Measurements from ENCODE around the gene MAN2A1.

MAN2A1 gene

DNA sequence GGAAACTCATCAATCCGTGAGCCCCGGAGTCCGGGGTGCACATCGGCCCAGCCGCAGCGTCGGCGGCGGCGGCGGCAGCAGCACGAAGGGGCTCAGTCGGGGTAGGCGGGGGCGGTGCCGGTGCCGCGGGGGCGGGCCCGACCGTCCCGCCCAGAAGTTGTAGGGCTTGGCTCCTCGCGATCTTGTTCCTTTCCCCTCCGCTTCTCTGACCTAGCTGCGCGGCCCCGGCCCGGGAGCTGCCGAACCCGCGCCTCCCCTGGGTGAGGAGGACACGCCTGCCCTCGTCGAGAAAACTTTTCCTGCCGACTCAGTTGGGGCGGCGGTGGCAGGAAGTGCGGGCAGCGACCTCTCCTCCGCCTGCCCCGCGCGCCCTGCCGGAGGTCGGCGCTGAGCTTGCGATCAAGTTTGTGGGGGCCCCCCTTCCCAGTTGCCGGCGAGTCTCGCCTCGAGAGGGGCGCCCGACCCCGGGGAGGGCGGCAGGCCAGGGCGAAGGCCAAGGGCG is at the start of gene MAN2A1:
Gene MAN2A1 (plus strand): TSS at position 188 of the 502 bp plus-strand sequence. CDS start 491 bp downstream, outside the sequence.
- ATAC-seq: peak; percentile 58 to 67

- no peak for ATAC-seq
These were observed 48.8 kb upstream of the MAN2A1 start for GRCh38 chr5:109640976-109641375.

GRCh38 chr5:109643791-109644350 is 45.9 kb upstream of the MAN2A1 start:
- ATAC-seq: no peak

GRCh38 chr5:109644829-109645228 is 44.9 kb upstream of the MAN2A1 start:
- ATAC-seq: no peak

- no peak for ATAC-seq
These were observed 44.0 kb upstream of the MAN2A1 start for GRCh38 chr5:109645707-109646192.

GRCh38 chr5:109649318-109649717 is 40.4 kb upstream of the MAN2A1 start:
- ATAC-seq: no peak

GRCh38 chr5:109650493-109650892 is 39.2 kb upstream of the MAN2A1 start:
- ATAC-seq: no peak

DNA sequence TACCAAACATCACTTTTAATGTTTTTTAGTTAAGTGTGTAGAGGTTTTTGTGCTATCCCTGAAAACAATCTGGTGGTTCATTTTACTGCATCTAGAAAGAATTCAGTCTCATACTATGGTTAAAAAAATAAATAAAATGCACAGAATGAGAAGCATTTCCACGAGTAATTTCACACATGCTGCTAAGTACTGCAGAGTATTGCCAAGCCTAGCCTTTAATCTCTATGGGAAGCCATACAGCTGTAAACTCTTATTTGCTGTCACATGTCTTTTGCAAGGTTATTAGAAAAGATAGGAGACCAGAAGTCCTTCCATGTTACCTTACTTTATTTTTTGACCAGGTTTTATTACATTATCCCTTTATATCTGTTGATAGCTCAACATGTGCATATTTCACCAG is 37.6 kb upstream of the MAN2A1 start:
- ATAC-seq: no peak

GRCh38 chr5:109653042-109653441 is 36.7 kb upstream of the MAN2A1 start:
- no peak for ATAC-seq

DNA sequence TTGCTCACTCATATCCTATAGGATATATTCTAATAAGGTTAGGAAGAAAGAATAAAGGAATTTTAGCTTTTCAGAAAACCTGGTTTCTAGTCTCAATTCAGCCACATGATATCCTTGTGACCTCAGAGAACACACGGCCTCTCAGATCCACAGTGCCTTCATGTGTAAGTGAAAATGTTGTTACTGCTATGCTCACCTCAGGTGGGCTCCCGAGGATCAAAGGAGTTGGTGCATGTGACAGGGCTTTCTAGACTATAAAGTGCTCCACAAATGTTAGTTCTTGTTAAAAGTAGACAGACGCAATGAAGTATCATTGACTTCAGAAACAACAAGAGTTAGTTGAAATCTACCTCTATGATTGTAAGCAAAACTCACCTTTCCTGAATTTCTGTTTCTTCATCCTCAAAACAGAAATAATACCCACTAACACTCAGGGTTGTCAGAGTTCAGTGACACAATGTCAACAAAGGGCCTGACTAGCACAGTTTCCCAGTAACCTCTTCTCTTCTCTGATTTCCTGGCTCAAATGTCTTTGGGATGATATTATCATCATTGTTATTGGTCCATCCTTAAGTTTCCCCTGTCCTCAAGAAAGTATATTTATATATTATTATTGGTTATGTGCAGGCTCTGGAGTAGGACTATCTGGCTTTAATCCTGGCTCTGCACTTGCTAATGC is 36.0 kb upstream of the MAN2A1 start:
- no peak for ATAC-seq

DNA sequence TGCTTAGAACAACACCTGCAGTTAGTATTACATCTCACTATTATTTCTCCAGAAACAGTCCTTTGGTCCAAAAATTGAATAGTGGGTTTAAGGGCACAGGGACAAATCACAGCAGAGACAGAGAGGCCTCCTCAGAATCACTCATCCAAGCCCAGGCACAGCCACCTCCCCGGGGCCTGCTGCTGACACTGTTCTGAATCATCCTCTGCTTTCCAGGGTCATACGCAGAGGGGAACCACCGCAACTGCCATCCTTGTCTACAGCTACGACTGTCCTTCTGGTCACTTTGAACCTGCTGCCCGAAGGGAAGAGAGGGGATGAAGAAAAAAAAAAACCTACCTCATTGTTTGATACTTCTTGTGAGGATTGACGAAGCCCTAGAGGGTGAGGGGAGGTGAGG is 35.3 kb upstream of the MAN2A1 start:
- ATAC-seq: no peak

- ATAC-seq: no peak
These were observed 33.9 kb upstream of the MAN2A1 start for GRCh38 chr5:109655841-109656240.

- ATAC-seq: peak in 1 of 2 donors; percentile 44
These were observed 32.9 kb upstream of the MAN2A1 start for GRCh38 chr5:109656829-109657228.

- ATAC-seq: no peak
These were observed 29.8 kb upstream of the MAN2A1 start for GRCh38 chr5:109659901-109660300.

GRCh38 chr5:109660301-109660700 is 29.4 kb upstream of the MAN2A1 start:
- ATAC-seq: no peak

- ATAC-seq: no peak
These were observed 21.5 kb upstream of the MAN2A1 start for GRCh38 chr5:109668237-109668636.

- no peak for ATAC-seq
These were observed 20.9 kb upstream of the MAN2A1 start for GRCh38 chr5:109668668-109669422.

DNA sequence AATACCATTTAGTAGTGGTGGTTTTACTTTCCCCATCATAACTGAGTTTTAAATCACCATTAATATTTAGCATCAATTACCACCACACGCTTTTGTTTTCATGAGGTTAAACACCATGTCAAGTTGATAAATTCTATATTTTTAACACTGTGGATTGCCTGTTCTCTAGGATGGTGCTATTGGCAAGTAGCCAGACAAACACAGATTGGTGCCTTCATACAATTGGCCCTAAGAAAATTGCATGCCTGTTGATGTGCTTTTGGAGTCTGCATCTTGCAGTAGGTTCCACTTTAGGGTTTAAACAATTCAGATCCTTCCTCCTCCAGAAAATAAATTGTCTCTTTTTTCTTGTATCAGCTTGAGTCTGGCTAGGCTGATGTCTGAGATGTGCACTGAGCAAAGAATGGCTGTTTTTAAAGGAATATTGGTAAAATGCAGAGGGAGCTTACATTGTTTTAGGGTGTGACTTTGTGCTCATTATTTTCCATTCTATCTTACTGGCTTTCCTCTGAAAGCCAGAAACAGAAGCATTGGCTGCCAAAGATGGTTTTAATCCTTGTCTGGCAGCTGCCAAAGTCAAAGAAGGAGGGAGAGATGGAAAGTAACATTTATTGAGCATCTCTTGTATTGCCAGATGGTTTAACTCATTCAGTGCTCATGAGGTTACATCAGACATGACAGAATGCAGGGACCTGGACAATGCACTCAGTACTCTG is 19.6 kb upstream of the MAN2A1 start:
- no peak for ATAC-seq

DNA sequence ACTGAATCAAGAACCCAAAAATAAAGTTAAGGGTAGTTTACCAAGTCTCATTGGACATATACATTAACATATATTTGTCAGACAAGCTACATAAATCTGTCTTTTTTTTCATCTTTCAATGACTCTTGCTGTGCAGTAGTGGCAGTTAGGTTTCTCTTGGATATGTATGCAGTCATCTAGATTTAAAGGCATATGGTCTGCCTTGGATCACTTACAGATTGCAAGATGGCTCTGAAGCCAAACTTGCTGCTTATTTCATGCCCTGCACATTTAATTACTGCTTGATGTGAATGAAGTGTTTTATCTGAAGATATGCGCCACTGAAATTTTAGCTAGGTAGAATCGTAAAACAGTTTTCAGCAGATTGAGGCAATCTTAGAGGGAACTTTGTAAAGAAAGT is 18.6 kb upstream of the MAN2A1 start:
- no peak for ATAC-seq

GRCh38 chr5:109674596-109674995 is 15.1 kb upstream of the MAN2A1 start:
- ATAC-seq: no peak

DNA sequence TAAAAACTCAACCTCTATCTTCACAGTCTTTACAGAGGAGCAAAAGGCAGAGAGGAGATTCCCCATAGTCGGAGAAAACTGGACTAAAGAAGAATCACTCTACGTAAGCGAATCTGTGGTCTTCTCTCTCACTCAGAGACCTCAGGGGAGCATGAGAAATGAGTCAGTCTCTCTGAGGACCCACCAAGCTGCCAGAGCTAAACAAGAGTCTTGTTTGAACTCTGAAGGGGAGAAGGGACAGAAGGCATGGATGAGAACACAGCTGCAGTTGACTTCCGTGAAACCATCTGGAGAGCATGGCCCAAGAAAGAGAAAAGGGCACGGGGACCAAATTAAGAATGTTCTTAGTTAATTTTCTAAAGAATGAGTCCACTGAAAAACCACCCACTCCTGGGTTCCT is 12.8 kb upstream of the MAN2A1 start:
- no peak for ATAC-seq

DNA sequence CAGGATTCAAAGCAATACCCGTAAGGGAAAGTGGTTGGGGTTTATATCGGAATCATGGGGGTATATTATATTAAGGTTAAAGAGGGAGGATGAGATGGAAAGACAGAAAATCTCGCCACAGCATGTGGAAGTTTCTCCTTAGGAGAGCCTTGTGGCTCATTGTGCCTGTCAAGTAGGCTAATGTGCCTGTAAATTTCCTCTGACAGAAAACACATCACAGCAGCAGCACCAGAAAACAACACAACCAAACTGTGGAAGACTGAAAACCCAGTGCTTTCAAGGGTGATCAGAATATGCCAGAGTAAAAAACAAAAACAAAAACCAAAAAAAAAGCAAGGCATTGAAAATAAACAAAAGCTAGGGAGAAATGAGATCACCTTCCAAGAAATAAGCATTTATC is 11.3 kb upstream of the MAN2A1 start:
- ATAC-seq: no peak

DNA sequence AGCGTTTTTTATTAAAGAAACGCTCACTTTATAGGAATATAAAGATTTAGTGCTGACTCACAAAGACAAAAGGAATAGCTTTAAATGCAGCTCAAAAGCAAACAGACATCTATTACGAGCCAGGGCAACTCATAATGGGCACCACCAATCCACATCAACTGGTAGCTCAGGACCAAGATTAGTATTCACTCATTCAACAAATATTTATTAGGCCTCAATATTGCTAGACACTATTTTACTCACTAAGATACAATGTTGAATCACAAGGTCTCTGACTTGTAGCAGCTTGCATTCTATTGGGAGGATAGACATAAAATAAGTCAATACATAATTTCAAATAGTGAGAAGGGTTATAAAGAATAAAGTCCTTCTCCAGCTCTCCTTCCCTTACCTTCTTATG is 8.0 kb upstream of the MAN2A1 start:
- no peak for ATAC-seq

Data from activated CD4-positive, CD25-positive, alpha-beta regulatory T cell treated with anti-CD3 and anti-CD28 coated beads, Interleukin-2, amount 50 U/mL, for 24 hours (primary cell).